ENCODE results near the gene IBA57. TPM values are rescaled to one million over a fixed set of nuclear protein-coding genes. Genes with fewer than 3 reads are reported as not detected.
"Not testable (repeated sequence)": the region's sequence is repeated elsewhere in the genome, so short reads cannot be mapped to it uniquely, and the experiment has no call there.

The IBA57 gene
- total RNA-seq, 1 donor from 2014 or later: 55.6 TPM

DNA sequence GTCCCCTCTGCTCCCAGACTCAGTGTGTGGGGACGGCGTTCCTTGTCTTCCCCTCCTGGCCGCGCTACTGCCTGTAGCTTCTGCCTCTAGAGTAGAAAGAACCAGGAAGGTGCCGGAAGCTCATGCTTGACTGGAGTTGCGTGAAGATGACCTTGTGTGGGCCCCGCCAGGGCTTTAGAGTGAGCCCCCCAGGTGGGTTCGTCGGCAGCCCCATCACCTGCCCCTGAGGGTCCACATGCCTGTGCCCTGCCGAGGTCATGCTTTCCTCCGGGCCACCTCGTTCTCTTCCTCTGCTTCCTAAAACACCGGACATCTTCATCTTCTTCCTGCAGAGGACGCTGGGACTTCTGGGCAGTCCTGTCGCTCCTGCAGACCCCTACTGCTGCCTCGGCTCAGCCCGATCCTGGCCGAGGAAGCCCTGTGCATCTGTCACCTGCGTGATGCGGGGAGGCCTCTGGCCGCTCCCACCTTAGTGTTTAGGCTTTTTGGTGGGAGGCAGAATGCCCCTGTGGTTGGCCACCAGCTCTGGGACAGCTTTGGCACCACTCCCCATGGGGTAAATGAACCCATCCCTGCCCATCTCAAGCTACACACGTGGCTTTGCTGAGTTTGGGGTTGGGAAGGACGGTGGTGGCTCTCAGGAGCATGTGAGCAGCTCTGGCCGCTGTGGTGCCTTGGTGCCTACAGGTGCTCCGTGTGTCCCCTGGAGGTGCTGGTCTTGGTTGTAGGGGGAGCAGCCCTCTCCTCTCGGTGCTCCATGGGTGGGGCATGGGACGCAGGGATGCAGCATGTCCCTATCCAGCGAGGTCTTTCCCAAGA lies 54.6 kb downstream of the IBA57 start:
- DNase-seq (ENCODE audit: low spot score in 2 of 2): no peak
- intact Hi-C loops (cut with DNase I): loop anchor here (10.0 kb wide), 1 partner anchor 185 kb away; the partner anchor contains the start of gene TRIM11
- no peaks in the 10 kb centered on the region for H3K4me1 ChIP-seq
- no peaks in the 10 kb centered on the region for H3K27me3 ChIP-seq
- peaks cover 6 to 10% of the 10 kb centered on the region in 2 donors for H3K9me3 ChIP-seq
- H3K36me3 ChIP-seq: peaks cover 5 to 9% of the 10 kb centered on the region in 2 donors
- H3K4me3 ChIP-seq: no peak overlapping the region
- H3K27ac ChIP-seq: no peak overlapping the region
- TF ChIP-seq, protein P1, sequence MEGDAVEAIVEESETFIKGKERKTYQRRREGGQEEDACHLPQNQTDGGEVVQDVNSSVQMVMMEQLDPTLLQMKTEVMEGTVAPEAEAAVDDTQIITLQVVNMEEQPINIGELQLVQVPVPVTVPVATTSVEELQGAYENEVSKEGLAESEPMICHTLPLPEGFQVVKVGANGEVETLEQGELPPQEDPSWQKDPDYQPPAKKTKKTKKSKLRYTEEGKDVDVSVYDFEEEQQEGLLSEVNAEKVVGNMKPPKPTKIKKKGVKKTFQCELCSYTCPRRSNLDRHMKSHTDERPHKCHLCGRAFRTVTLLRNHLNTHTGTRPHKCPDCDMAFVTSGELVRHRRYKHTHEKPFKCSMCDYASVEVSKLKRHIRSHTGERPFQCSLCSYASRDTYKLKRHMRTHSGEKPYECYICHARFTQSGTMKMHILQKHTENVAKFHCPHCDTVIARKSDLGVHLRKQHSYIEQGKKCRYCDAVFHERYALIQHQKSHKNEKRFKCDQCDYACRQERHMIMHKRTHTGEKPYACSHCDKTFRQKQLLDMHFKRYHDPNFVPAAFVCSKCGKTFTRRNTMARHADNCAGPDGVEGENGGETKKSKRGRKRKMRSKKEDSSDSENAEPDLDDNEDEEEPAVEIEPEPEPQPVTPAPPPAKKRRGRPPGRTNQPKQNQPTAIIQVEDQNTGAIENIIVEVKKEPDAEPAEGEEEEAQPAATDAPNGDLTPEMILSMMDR (IDR thresholded peaks at IDR 0.05): no peak

DNA sequence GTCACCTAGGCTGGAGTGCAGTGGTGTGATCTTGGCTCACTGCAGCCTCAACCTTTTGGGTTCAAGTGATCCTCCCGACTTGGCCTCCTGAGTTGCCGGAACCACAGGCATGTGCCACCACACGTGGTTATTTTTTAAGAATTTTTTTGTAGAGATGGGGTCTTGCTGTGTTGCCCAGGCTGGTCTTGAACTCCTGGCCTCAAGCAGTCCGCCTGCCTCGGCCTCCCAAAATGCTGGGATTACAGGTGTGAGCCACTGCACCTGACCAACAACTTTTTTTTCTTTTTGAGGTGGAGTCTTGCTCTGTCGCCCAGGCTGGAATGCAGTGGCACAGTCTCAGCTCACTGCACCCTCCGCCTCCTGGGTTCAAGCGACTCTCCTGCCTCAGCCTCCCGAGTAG lies 55.5 kb downstream of the IBA57 start:
- DNase-seq (ENCODE audit: low spot score in 2 of 2); H3K4me3 ChIP-seq; H3K27me3 ChIP-seq; H3K4me1 ChIP-seq; intact Hi-C loops (cut with DNase I); H3K27ac ChIP-seq: not testable (repeated sequence)
- peaks cover 10 to 16% of the 10 kb centered on the region in 2 donors for H3K9me3 ChIP-seq
- peaks cover 5 to 10% of the 10 kb centered on the region in 2 donors for H3K36me3 ChIP-seq

DNA sequence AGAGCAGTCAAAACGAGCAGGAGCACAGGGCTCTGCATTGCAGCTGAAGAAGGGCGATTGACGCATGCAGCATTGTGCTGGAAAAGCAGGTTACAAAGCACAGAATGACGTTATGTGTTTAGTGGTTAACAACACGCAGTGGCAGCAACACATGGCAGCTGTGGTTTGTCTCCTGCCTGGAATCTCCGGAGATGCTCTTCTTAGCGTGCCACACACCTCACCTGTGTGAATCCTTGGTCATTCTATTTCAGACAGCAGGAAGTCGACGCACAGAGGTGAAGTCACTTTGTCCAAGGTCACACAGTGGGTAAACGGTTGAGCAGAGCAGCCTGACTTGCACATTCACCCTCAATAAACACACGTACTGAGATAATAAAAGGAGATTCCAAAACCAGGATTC lies 56.9 kb downstream of the IBA57 start:
- Histone ChIP-seq H3K9me3 (peaks cover 10 to 16% of the 10 kb centered on the region in 2 donors), H3K27me3 (no peaks in the 10 kb centered on the region), H3K4me1 (no peaks in the 10 kb centered on the region), H3K4me3 (no peak overlapping the region), H3K36me3 (peaks cover 5 to 10% of the 10 kb centered on the region in 2 donors), H3K27ac (no peak overlapping the region)
- no peak for DNase-seq (ENCODE audit: low spot score in 2 of 2)
- TF ChIP-seq, protein P1 (IDR thresholded peaks at IDR 0.05): no peak
- intact Hi-C loops (cut with DNase I): no loop called here

DNA sequence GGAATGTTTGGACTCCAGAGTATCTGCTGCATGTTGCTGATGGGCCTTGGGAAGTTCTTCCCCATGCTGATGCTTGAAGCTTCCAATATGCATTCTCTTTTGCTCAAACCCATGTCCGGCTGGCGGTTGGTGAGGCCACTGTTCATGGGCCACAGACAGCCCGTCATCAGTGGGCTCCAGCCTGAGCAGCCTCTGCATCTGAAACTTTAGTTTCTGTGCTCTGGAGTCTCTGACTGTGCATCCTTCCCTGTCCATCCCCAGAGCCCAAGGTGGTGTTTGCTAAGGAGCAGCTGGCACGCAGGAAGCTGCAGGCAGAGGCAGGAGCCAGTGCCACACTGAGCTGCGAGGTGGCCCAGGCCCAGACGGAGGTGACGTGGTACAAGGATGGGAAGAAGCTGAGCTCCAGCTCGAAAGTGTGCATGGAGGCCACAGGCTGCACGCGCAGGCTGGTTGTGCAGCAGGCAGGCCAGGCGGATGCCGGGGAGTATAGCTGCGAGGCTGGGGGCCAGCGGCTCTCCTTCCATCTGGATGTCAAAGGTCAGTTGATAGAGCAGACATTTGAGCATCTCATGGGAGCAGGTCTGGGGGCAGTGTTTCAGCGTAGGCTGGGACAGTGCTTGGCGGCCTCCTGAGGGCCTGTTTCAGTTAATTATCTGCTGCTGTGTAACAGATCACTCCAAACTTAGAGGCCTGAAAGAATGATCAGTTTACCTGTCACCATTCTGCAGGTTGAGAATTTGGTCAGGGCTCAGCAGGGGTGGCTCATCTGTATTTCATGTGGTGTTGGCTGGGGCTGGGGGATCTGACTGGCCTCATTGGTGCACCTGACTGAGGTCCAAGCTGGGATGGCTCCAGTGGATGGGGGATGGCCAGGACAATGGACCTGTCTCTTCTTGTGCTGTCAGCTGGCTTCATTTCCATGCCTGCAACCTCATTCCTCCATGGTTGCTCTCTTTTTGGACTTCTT lies 58.9 kb downstream of the IBA57 start:
- DNase-seq (ENCODE audit: low spot score in 2 of 2): no peak
- H3K4me1 ChIP-seq: no peaks in the 10 kb centered on the region
- peaks cover 10 to 16% of the 10 kb centered on the region in 2 donors for H3K9me3 ChIP-seq
- TF ChIP-seq, protein P1 (IDR thresholded peaks at IDR 0.05): no peak
- H3K27ac ChIP-seq: no peak overlapping the region
- H3K27me3 ChIP-seq: no peaks in the 10 kb centered on the region
- intact Hi-C loops (cut with DNase I): no loop called here
- peaks cover 5 to 10% of the 10 kb centered on the region in 2 donors for H3K36me3 ChIP-seq
- H3K4me3 ChIP-seq: no peak overlapping the region

DNA sequence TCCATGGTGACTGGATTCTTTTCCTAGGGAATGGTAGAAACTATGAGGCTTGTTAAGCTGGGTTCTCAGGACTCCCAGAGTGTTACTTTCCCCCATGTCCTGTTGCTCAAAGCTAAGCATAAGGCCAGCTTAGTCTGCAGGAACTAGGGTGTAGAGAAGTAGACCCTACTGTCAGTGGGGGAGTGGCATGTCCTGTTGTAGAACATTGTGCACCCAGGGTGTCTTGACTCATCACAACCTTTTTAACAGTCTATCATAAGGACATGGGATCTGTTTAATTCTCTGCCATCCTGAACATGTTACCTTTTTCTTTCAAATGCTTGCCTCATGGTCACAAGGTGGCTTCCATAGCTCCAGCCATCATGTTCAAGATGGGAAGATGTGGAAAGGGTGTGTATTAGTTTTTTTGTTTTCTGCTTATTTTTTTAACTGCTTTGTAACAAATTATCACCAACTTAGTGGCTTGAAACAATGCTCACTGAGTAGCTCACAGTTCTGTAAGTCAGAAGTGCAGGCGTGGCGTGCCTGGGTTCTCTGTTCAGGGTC lies 59.6 kb downstream of the IBA57 start:
- Histone ChIP-seq H3K4me1 (no peaks in the 10 kb centered on the region), H3K36me3 (peaks cover 5 to 10% of the 10 kb centered on the region in 2 donors), H3K4me3 (no peak overlapping the region), H3K27ac (no peak overlapping the region), H3K9me3 (peaks cover 10 to 16% of the 10 kb centered on the region in 2 donors), H3K27me3 (no peaks in the 10 kb centered on the region)
- TF ChIP-seq, protein P1 (IDR thresholded peaks at IDR 0.05): no peak
- no peak for DNase-seq (ENCODE audit: low spot score in 2 of 2)
- intact Hi-C loops (cut with DNase I): no loop called here
